Right forelimb (tissue), 1 donor: ENCODE data around the gene CAMSAP2.

Experiments
- DNase-seq: peaks from one replicate; pipeline ENCODE4 v3.0.0-alpha.2; 2018

The CAMSAP2 gene

DNA sequence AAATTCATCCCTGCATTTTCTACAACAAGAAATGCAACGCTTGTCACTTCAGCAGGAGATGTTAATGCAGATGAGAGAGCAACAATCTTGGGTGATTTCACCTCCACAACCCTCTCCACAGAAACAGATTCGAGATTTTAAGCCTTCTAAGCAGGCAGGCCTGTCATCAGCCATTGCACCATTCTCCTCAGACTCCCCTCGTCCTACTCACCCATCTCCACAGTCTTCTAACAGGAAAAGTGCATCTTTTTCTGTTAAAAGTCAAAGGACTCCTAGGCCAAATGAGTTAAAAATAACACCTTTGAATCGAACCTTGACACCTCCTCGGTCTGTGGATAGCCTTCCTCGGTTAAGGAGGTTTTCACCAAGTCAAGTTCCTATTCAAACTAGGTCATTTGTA is 110.7 kb downstream of the CAMSAP2 start:
- no peak for DNase-seq

- no peak for DNase-seq
Measured at GRCh38 chr1:200850554-200850953, 111.9 kb downstream of the CAMSAP2 start.

- no peak for DNase-seq
Measured at GRCh38 chr1:200856716-200857357, 118.1 kb downstream of the CAMSAP2 start.

- DNase-seq, result no peak
Measured at GRCh38 chr1:200857804-200858203, 119.1 kb downstream of the CAMSAP2 start.

DNA sequence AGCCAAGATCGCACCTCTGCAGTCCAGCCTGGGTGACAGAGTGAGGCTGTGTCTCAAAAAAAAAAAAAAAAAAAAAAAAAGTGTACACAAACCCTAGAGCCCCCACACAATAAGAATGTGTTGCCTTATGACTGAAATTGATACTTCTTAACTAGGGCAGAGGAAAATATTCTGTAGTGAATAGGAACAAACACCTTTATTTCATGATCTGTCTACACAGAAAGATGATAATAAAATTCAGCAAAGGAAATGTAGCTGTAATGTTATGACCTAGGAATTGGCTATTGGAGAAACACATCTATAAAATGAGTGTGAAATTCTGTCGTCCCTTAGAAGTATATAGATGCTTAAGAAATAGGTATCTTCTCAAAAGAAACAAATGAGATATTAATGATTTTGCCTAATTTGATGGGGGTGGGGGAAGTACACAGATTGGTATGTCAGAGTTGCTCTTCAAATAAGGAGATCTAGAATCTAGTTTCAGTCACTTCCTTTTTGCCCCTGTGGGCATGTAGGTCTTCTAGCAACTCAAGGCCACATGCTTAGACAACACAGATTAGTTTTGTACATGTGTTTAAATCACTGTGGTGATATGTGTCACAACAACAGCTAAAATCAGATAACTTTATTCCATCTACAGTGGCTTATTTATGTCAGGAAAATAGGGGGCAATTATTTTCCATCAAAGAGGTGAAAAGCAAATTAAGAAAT is 123.4 kb downstream of the CAMSAP2 start:
- no peak for DNase-seq

- no peak for DNase-seq
Measured at GRCh38 chr1:200862713-200863415, 124.2 kb downstream of the CAMSAP2 start.

GRCh38 chr1:200866116-200866515 is 127.4 kb downstream of the CAMSAP2 start:
- no peak for DNase-seq

- DNase-seq, result no peak
Measured at GRCh38 chr1:200866521-200866920, 127.8 kb downstream of the CAMSAP2 start.

GRCh38 chr1:200867018-200867811 is 128.5 kb downstream of the CAMSAP2 start:
- no peak for DNase-seq

GRCh38 chr1:200869376-200869752 is 130.7 kb downstream of the CAMSAP2 start:
- no peak for DNase-seq

GRCh38 chr1:200869753-200870391 is 131.2 kb downstream of the CAMSAP2 start:
- DNase-seq, result no peak

- DNase-seq, result no peak
Measured at GRCh38 chr1:200872446-200873115, 133.9 kb downstream of the CAMSAP2 start, which contains the start of gene GPR25. Gene GPR25, plus strand, starts transcription at chr1:200872981. Its CDS starts 57 bp downstream, at chr1:200873038.

- no peak for DNase-seq
Measured at GRCh38 chr1:200873116-200873670, 134.5 kb downstream of the CAMSAP2 start.

GRCh38 chr1:200873671-200874397 is 135.1 kb downstream of the CAMSAP2 start:
- no peak for DNase-seq

- no peak for DNase-seq
Measured at GRCh38 chr1:200874694-200875093, 136.0 kb downstream of the CAMSAP2 start.

DNA sequence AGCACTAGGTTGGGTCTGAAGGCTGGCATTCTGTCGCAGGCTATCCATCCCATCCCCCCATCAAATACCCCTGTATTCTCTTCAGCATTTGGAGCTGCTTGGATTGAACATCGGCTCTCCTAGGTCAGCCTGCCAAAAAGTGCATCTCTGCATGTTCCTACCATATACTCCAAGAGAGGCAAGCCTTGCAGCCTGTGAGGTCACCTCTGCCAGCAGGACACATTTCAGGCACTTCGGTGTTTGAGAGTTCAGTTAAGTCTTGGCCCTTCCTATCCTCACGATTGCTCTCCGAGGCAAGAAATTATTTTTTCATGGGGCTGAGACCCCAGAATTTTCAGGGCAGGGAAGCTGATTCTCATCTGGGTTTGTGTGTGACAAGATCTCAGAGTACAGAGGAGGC is 136.7 kb downstream of the CAMSAP2 start:
- no peak for DNase-seq

DNA sequence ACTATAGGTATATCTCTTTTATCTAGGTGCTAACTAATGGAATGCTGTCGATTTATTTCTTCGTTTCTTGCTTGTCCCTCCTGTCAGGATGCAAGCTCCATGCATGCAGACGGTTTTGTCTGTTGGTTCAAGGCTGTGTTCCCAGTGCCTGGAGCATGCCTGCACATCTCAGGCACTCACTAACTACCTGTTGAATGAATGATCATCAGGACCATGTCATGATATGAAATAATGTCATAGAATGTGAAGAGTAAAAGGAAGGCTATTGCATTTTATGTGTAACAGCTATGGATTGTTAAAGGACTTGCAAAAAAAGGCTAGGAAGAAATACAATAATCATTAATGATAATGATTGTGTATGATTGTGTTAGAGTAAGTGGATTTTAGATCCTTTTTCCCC is 138.3 kb downstream of the CAMSAP2 start:
- DNase-seq, result no peak

DNA sequence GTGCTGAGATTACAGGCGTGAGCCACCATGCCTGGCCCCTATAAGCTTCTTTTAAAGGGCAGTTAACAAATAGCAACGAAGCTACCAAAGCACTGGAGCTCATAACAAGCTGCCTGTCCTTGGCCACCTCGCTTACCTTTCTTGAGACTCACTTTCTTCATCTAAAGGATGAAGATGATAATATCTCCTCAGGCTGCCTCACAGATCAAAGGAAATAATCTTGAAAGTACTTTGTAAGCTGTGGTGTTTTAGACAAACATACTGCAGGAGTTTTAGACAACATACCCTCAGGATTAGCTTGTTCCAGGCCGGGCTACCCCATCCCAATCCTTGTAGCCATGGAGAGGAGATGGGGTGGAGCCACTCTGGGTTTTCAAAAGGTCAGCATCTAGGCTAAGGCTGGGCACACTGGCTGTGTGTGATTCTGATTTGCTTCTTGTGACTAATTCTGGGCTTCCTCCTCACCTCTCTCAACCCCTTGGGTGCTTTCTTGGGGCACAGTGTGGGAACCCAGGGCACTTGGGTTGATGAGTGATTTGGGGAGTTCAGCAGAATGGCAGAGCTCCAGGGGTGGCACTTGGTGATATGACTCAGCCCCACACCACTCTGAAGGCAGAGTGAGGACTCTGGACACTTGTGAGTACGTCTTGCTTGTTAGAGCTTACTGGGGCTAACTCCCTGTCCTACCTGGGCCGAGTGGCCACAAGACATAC is 139.3 kb downstream of the CAMSAP2 start:
- no peak for DNase-seq

DNA sequence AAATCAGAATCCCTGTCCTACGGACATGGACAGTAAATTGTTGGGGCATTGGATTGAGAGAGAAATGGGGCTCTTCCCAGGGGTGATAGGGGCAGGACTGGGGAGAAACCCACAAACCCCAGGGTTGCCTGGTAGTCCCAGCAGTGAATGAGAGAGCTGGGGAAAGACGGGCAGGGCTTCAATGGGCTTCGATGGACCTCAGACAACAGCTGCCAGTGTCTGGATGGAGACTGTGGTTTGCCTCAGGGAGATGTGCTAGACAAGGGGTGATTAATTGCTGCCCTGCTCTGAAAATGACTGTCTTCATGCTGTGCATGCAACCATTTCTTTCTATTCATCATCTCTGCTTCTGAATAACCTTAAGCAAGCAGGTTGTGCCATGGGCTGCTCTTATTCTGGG is 141.5 kb downstream of the CAMSAP2 start:
- no peak for DNase-seq

DNA sequence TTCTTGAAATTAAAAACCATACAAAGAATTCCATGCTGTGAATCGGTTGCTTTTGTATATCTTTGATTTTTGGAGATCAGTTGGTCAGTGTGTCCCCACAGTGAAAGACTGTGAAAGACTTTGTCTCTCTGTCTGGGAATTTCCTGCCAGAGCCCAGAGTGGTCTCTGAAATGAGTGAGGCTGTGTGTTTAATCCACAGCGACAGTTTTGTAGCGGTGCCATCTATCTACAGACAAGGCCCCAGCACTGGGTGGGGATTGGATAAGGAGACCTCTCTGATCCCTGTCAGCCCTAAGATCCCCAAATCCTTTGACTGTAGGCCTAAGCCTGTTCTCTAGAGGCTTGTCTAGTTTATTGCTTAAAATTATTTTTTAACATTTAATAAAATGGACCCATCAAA is 144.4 kb downstream of the CAMSAP2 start:
- DNase-seq, result no peak
